NCI-H345 treated with DMSO at 0.1 percent for 48 hours (cell line): ENCODE data around the gene DHX32.
"Not testable (repeated sequence)": the region's sequence is repeated elsewhere in the genome, so short reads cannot be mapped to it uniquely, and the experiment has no call there.

Source experiments
- DNase-seq: peaks from one replicate; lab custom pipeline; 2025; ENCODE audit not compliant: unreplicated experiment; lab: John Stamatoyannopoulos, UW

DHX32 gene, protein sequence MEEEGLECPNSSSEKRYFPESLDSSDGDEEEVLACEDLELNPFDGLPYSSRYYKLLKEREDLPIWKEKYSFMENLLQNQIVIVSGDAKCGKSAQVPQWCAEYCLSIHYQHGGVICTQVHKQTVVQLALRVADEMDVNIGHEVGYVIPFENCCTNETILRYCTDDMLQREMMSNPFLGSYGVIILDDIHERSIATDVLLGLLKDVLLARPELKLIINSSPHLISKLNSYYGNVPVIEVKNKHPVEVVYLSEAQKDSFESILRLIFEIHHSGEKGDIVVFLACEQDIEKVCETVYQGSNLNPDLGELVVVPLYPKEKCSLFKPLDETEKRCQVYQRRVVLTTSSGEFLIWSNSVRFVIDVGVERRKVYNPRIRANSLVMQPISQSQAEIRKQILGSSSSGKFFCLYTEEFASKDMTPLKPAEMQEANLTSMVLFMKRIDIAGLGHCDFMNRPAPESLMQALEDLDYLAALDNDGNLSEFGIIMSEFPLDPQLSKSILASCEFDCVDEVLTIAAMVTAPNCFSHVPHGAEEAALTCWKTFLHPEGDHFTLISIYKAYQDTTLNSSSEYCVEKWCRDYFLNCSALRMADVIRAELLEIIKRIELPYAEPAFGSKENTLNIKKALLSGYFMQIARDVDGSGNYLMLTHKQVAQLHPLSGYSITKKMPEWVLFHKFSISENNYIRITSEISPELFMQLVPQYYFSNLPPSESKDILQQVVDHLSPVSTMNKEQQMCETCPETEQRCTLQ

GRCh38 chr10:125881192-125881591, at the start of gene DHX32:
Gene DHX32, minus strand, starts transcription at chr10:125881292. Its CDS starts 468 bp downstream, at chr10:125880824.
- no peak for DNase-seq

- no peak for DNase-seq
These were observed 48.5 kb upstream of the DHX32 start for GRCh38 chr10:125929618-125930017.

DNA sequence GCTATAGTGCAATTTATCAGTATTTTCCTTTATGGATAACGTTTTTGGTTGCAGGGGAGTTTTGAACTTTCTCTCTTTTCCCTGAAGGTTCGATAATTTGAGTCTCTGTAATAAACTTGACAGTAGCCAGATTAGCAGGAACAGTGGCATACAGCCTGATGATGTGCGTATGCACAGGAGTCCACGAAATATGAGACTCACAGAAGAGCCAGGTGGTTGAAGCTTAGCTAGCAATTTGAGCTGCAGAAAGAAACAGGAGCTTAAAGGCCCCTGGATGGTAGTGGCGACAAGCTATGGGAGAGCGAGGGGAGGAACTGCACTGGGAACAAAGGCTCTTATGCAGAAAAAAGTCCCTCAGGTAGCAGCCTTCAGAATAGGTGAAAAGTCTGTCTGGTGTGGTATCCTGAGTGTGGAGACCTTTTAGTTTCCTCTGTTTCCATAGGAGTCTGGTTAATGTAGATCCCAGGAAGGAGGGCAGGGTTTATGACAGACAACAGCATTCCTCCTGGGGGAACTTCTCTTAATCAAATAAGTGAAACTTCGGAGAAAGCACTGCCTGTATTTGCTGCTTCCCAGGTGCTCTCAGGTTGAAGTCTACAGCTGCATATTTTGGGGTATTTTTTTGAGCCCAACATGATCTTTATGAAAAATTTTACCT, 48.0 kb upstream of the DHX32 start:
- DNase-seq: no peak

GRCh38 chr10:125927265-125927664, 46.2 kb upstream of the DHX32 start:
- not testable (repeated sequence) for DNase-seq

- no peak for DNase-seq
These were observed 45.2 kb upstream of the DHX32 start for GRCh38 chr10:125926247-125926646.

- no peak for DNase-seq
These were observed 44.3 kb upstream of the DHX32 start for GRCh38 chr10:125925262-125925834.

- DNase-seq: not testable (repeated sequence)
These were observed 40.7 kb upstream of the DHX32 start for GRCh38 chr10:125921643-125922306.

DNA sequence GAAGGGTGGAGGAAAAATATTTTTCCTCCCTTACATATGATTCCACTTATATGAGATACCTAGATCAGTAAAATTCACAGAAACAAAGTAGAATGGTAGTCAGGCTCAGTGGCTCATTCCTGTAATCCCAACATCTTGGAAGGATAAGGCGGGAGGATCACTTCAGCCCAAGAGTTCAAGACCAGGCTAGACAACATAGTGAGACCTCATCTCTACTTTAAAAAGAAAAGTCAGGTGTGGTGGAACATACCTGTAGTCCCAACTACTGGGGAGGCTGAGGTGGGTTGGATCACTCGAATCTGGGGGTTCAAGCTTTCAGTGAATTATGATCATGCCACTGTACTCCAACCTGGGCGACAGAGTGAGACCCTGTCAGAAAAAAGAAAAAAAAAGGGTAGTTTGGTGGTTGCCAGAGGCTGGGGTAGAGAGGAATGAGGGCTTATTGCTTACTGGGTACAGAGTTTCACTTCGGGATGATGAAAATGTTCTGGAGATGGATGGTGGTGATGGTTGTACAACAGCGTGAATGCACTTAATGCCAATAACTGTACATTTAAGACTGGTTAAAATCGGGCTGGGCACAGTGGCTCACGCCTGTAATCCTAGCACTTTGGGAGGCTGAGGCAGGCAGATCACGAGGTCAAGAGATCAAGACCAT, 36.7 kb upstream of the DHX32 start:
- not testable (repeated sequence) for DNase-seq

DNA sequence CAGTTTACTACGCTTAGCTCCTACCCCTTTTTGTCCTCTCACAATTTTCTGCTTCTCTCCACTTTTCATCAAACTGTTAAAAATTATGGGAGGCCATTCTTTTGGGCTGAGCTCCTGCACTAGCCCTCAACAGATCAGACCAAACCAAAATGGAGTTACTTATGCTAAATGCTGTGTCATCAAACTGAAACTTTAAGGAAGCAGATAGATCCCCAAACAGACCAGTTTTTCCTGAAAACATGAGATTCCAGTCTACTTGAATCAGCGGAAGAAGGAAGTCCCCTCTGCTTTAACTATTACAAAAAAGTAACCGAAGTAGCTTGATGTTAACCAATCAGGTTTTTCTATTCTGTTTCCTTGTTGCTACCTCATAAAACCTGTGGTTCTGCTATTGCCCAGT, 35.9 kb upstream of the DHX32 start:
- no peak for DNase-seq

- DNase-seq: not testable (repeated sequence)
These were observed 32.2 kb upstream of the DHX32 start for GRCh38 chr10:125913277-125913676.

DNA sequence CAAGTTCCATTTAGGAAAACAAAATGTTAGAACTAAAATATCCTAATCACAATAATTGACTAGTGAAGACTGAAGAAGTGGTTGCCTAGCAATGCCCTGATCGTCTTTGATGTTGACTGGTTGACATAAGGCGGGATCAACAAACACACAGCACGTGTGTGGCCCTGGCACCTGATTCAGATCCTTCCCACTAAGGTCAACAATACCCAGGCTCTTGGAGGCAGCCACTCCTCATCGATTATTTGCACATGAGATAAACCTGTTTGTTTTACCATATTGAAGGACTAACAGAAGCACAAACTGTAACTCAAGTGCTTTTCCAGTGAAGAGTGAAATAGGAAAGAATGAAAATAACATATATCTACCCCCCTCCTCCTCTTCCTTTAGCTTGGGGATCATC, 30.9 kb upstream of the DHX32 start:
- DNase-seq: peak; percentile 65

- DNase-seq: no peak
These were observed 30.1 kb upstream of the DHX32 start for GRCh38 chr10:125911145-125911544.

DNA sequence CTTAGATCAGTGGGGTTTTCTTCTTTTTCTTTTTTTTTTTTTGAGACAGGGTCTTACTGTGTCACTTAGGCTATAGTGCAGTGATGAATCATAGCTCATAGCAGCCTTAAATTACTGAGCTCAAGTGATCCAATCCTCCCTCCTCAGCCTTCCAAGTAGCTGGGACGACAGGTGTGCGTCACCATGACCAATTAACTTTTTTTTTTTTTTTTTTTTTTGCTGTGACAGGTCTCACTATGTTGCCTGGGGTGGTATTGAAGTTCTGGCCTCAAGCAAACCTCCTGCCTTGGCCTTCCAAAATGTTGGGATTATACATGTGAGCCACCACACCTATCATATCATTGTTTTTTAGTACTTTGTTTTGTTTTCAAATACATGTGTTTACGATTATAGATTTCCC, 28.4 kb upstream of the DHX32 start:
- DNase-seq: not testable (repeated sequence)

DNA sequence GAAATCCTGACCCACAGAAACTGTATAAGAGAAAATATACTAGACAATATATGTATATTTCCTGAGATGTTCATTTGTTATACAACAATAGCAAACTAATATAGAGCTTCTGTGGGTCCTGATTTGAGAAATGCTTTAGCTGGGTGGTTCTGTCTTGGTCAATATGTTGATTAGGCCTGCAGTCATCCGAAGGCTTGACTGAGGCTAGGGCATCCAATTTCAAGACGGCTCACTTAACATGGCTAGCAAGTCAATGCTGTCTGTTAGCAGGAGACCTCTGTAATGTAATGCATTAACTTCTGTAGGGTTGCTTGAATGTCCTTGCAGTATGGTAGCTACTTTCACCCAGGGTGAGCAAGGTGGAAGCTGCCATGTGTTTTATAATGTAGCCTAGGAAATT, 27.7 kb upstream of the DHX32 start:
- DNase-seq: not testable (repeated sequence)

- not testable (repeated sequence) for DNase-seq
These were observed 26.5 kb upstream of the DHX32 start for GRCh38 chr10:125907598-125907997.

- not testable (repeated sequence) for DNase-seq
These were observed 24.2 kb upstream of the DHX32 start for GRCh38 chr10:125905069-125905994.

- DNase-seq: not testable (repeated sequence)
These were observed 22.1 kb upstream of the DHX32 start for GRCh38 chr10:125903135-125903640.

DNA sequence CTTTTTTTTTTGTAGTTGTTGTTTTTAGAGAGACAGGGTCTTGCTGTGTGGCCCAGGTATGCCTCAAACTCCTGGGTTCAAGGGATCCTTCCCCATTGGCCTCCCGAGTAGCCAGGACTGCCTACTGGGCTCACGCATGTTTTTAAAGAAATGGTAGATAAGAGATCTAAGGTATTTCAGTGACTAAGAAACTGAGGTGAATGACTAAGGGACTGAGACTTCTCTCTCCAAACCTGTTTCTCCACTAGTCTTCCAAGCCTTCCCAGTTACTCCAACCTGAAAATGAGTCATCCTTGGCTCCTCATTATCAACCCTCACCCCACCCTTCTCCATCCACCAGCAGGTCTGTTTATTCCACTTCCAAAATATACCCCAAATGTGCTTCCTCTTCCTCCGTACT, 19.9 kb upstream of the DHX32 start:
- not testable (repeated sequence) for DNase-seq

GRCh38 chr10:125897317-125897716, 16.2 kb upstream of the DHX32 start:
- DNase-seq: not testable (repeated sequence)
